SK-N-SH (cell line): ENCODE data around the gene XKR7.

ENCODE experiments used
- CHD2 ChIP-seq: fragments of 150-350 bp; IDR thresholded peaks from 2 replicates; pipeline ENCODE4 v1.6.1; 2018; ENCODE audit warnings: low read length; ENCODE audit not compliant: partially characterized antibody
- CTCF ChIP-seq: fragments of 200-600 bp; sonication (generic); IDR thresholded peaks from 2 replicates; pipeline ENCODE4 v1.6.1; 2017; ENCODE audit warnings: antibody characterized with exemption, mild to moderate bottlenecking, moderate library complexity
- EZH2phosphoT487 ChIP-seq: fragments of 200-600 bp; sonication (generic); IDR thresholded peaks from 2 replicates; pipeline ENCODE4 v1.6.1; 2017; ENCODE audit warnings: low read depth, mixed run types, mild to moderate bottlenecking, antibody characterized with exemption, moderate library complexity, borderline replicate concordance
- FOXM1 ChIP-seq: IDR thresholded peaks from 2 replicates; pipeline ENCODE4 v1.4.0; 2012; ENCODE audit warnings: low read depth, mild to moderate bottlenecking
- POLR2AphosphoS5 ChIP-seq: IDR thresholded peaks from 2 replicates; pipeline ENCODE4 v1.6.1; 2012; ENCODE audit warnings: low read depth, low read length
- ZBTB33 ChIP-seq: IDR thresholded peaks from 2 replicates; pipeline ENCODE4 v1.4.0; 2012; ENCODE audit warnings: low read depth, borderline replicate concordance

DNA sequence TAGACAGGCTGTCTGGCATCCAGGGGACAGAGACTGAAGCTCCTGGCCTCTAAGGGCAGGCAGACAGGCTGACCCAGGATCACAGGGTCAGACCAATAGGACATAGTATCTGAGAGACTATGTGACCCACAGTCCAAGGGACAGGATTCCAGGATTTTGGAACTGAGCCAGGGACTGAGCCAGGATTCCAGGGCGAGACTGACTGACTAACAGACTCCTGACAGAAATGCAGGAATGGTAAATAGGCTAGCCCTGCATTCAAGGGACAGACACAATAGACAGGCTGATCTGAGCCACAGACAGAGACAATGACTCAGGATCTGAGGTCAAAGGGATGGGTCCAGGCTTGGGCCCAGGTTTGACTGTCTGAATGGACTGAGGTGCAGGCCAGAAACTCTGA is 19.8 kb downstream of the XKR7 start:
- no peak for TF ChIP-seq CHD2
- no peak for TF ChIP-seq POLR2AphosphoS5
- TF ChIP-seq ZBTB33 = no peak
- no peak for TF ChIP-seq EZH2phosphoT487
- no peak for TF ChIP-seq CTCF
- no peak for TF ChIP-seq FOXM1
